SK-N-SH (cell line): ENCODE data around the gene ARHGAP23.

Experiments
- CTCF ChIP-seq: fragments of 200-600 bp; sonication (generic); IDR thresholded peaks from 2 replicates; pipeline ENCODE4 v1.6.1; 2017; ENCODE audit warnings: antibody characterized with exemption, mild to moderate bottlenecking, moderate library complexity
- EP300 ChIP-seq, 2 experiments: IDR thresholded peaks; 2 replicates each; pipeline versions ENCODE4 v1.4.0 to v1.6.1; 2012; ENCODE audit warnings: borderline replicate concordance in 1 of 2, low read depth in 1 of 2, low read length in 1 of 2
- EZH2phosphoT487 ChIP-seq: fragments of 200-600 bp; sonication (generic); IDR thresholded peaks from 2 replicates; pipeline ENCODE4 v1.6.1; 2017; ENCODE audit warnings: low read depth, mixed run types, mild to moderate bottlenecking, antibody characterized with exemption, moderate library complexity, borderline replicate concordance
- NFIC ChIP-seq: IDR thresholded peaks from 2 replicates; pipeline ENCODE4 v1.4.0; 2012; ENCODE audit warnings: borderline replicate concordance
- NRF1 ChIP-seq: IDR thresholded peaks from 2 replicates; pipeline ENCODE4 v1.6.1; 2012; ENCODE audit warnings: low read depth, mild to moderate bottlenecking, low read length
- POLR2AphosphoS5 ChIP-seq: IDR thresholded peaks from 2 replicates; pipeline ENCODE4 v1.6.1; 2012; ENCODE audit warnings: low read depth, low read length
- RAD21 ChIP-seq: IDR thresholded peaks from 2 replicates; pipeline ENCODE4 v1.6.1; 2012; ENCODE audit warnings: mild to moderate bottlenecking, low read length
- REST ChIP-seq: IDR thresholded peaks from 2 replicates; pipeline ENCODE4 v1.6.1; 2012; ENCODE audit warnings: mild to moderate bottlenecking, low read depth, low read length, moderate library complexity
- USF1 ChIP-seq: IDR thresholded peaks from 2 replicates; pipeline ENCODE4 v1.4.0; 2012; ENCODE audit warnings: low read depth, borderline replicate concordance
- USF2 ChIP-seq: fragments of 150-350 bp; IDR thresholded peaks from 2 replicates; pipeline ENCODE4 v1.6.1; 2017; ENCODE audit warnings: antibody characterized with exemption, low read length, low read depth, borderline replicate concordance

GRCh38 chr17:38418062-38418692 lies 10.1 kb upstream of the ARHGAP23 start:
- TF ChIP-seq EP300 (IDR thresholded peaks at IDR 0.05; ENCODE audit: borderline replicate concordance in 1 of 2, low read depth in 1 of 2, low read length in 1 of 2): no peak
- TF ChIP-seq USF1: no peak
- TF ChIP-seq NFIC: no peak
- no peak for TF ChIP-seq CTCF
- no peak for TF ChIP-seq POLR2AphosphoS5
- no peak for TF ChIP-seq REST
- no peak for TF ChIP-seq NRF1
- TF ChIP-seq USF2: no peak
- no peak for TF ChIP-seq EZH2phosphoT487
- TF ChIP-seq RAD21: no peak
